ENCODE results near the gene KIF17.

Gene KIF17

GRCh38 chr1:20636785-20637347, 80.9 kb downstream of the KIF17 start:
- no peak for TF ChIP-seq CTCF (IDR thresholded peaks at IDR 0.05; ENCODE audit: borderline replicate concordance, control extremely low read depth, extremely low read depth, insufficient read depth, missing control alignments)
- no peak for DNase-seq (ENCODE audit: low spot score)
- in situ Hi-C loops (cut with MboI; ENCODE audit: low sequenced_read_pairs, unreplicated experiment), result loop anchor here (5.0 kb wide), 1 partner anchor 115 kb away; no protein-coding TSS in a partner anchor

GRCh38 chr1:20634594-20635084, 83.2 kb downstream of the KIF17 start:
- in situ Hi-C loops (cut with MboI; ENCODE audit: low sequenced_read_pairs, unreplicated experiment), result loop anchor here (5.0 kb wide), 1 partner anchor 112 kb away; no protein-coding TSS in a partner anchor
- no peak for TF ChIP-seq CTCF (IDR thresholded peaks at IDR 0.05; ENCODE audit: borderline replicate concordance, control extremely low read depth, extremely low read depth, insufficient read depth, missing control alignments)
- peak; percentile 23 for DNase-seq (ENCODE audit: low spot score)

- DNase-seq (ENCODE audit: low spot score), result no peak
- TF ChIP-seq CTCF (IDR thresholded peaks at IDR 0.05; ENCODE audit: borderline replicate concordance, control extremely low read depth, extremely low read depth, insufficient read depth, missing control alignments), result no peak
- in situ Hi-C loops (cut with MboI; ENCODE audit: low sequenced_read_pairs, unreplicated experiment), result no loop called here
Observed at GRCh38 chr1:20634065-20634593, 83.7 kb downstream of the KIF17 start.

GRCh38 chr1:20633190-20634064, 84.4 kb downstream of the KIF17 start, which contains the start of gene PINK1:
PINK1 (plus strand) TSS chr1:20633458; CDS start chr1:20633549, 91 bp downstream.
- peak; percentile 92 for DNase-seq (ENCODE audit: low spot score)
- in situ Hi-C loops (cut with MboI; ENCODE audit: low sequenced_read_pairs, unreplicated experiment), result no loop called here
- TF ChIP-seq CTCF (IDR thresholded peaks at IDR 0.05; ENCODE audit: borderline replicate concordance, control extremely low read depth, extremely low read depth, insufficient read depth, missing control alignments), result peak; percentile 99

GRCh38 chr1:20632386-20632785, 85.4 kb downstream of the KIF17 start:
- in situ Hi-C loops (cut with MboI; ENCODE audit: low sequenced_read_pairs, unreplicated experiment), result no loop called here
- no peak for TF ChIP-seq CTCF (IDR thresholded peaks at IDR 0.05; ENCODE audit: borderline replicate concordance, control extremely low read depth, extremely low read depth, insufficient read depth, missing control alignments)
- DNase-seq (ENCODE audit: low spot score), result no peak

GRCh38 chr1:20630729-20631128, 87.1 kb downstream of the KIF17 start:
- in situ Hi-C loops (cut with MboI; ENCODE audit: low sequenced_read_pairs, unreplicated experiment), result no loop called here
- no peak for DNase-seq (ENCODE audit: low spot score)
- TF ChIP-seq CTCF (IDR thresholded peaks at IDR 0.05; ENCODE audit: borderline replicate concordance, control extremely low read depth, extremely low read depth, insufficient read depth, missing control alignments), result no peak

Data from GM13976 (cell line).